Smooth muscle cell (in vitro differentiated cells): Measurements from ENCODE around the gene RTN4IP1. TPM values are rescaled to one million over a fixed set of nuclear protein-coding genes. Genes with fewer than 3 reads are reported as not detected.

Experiments used
- DNase-seq: peaks from one replicate; lab custom pipeline; 2025; ENCODE audit not compliant: unreplicated experiment; lab: John Stamatoyannopoulos, UW
- H2AFZ ChIP-seq: fragments of 200-600 bp; sonication (generic); 2 replicates; pipeline ENCODE4 v1.6.0; 2016; ENCODE audit warnings: antibody characterized with exemption, low read depth, mild to moderate bottlenecking
- H3F3A ChIP-seq: fragments of 200-600 bp; sonication (generic); 2 replicates; pipeline ENCODE4 v1.6.0; 2017; ENCODE audit warnings: antibody characterized with exemption, low read depth
- H3K27ac ChIP-seq: fragments of 200-600 bp; sonication (generic); 2 replicates; pipeline ENCODE4 v1.5.1; 2016; ENCODE audit warnings: low read depth, mild to moderate bottlenecking
- H3K27me3 ChIP-seq: fragments of 200-600 bp; sonication (generic); 2 replicates; pipeline ENCODE4 v1.6.1; 2016; ENCODE audit warnings: low read depth, mild to moderate bottlenecking
- H3K36me3 ChIP-seq: fragments of 200-600 bp; sonication (generic); 2 replicates; pipeline ENCODE4 v1.5.1; 2016; ENCODE audit warnings: low read depth
- H3K4me1 ChIP-seq: fragments of 200-600 bp; sonication (generic); 2 replicates; pipeline ENCODE4 v1.5.1; 2016; ENCODE audit warnings: low read depth
- H3K4me2 ChIP-seq: fragments of 200-600 bp; sonication (generic); 2 replicates; pipeline ENCODE4 v1.6.0; 2016; ENCODE audit warnings: mild to moderate bottlenecking
- H3K4me3 ChIP-seq: fragments of 200-600 bp; sonication (generic); 2 replicates; pipeline ENCODE4 v1.5.1; 2016; ENCODE audit warnings: mild to moderate bottlenecking
- H3K79me2 ChIP-seq: fragments of 200-600 bp; sonication (generic); 2 replicates; pipeline ENCODE4 v1.6.0; 2016; ENCODE audit warnings: low read depth, mild to moderate bottlenecking
- H3K9ac ChIP-seq: fragments of 200-600 bp; sonication (generic); 2 replicates; pipeline ENCODE4 v1.6.0; 2016; ENCODE audit warnings: low read depth
- H3K9me3 ChIP-seq: fragments of 200-600 bp; sonication (generic); replicated peaks from 2 replicates; pipeline ENCODE4 v1.5.1; 2016; ENCODE audit warnings: low read depth
- H4K20me1 ChIP-seq: fragments of 200-600 bp; sonication (generic); 2 replicates; pipeline ENCODE4 v1.6.0; 2016; ENCODE audit warnings: low read depth
- CTCF ChIP-seq: fragments of 200-600 bp; sonication (generic); IDR thresholded peaks from 2 replicates; pipeline ENCODE4 v1.5.1; 2017; ENCODE audit warnings: borderline replicate concordance, mild to moderate bottlenecking, antibody characterized with exemption; ENCODE audit not compliant: insufficient read depth, poor library complexity, severe bottlenecking
- WGBS: methylation state at CpG from one replicate; pipeline ENCODE4 v1.1.7; 2016; ENCODE audit warnings: low lambda C conversion rate; 5-methylcytosine and 5-hydroxymethylcytosine counted together
- polyA plus RNA-seq: library from polyadenylated mRNA; unstranded; fragments of >200 nt; fragmentation: Nextera tagmentation; extraction: Ambion mirVana; gene quantifications from 2 replicates; pipeline ENCODE4 v1.2.1, GENCODE V29; 2016
- total RNA-seq: library from RNA; depleted of rRNA; stranded (reverse); fragments of >200 nt; gene quantifications from 2 replicates; pipeline ENCODE4 v1.2.3, GENCODE V29; 2014

RTN4IP1 gene
- total and polyA plus RNA-seq, 2 experiments from 2014 or later = 5.7 to 8.2 TPM

DNA sequence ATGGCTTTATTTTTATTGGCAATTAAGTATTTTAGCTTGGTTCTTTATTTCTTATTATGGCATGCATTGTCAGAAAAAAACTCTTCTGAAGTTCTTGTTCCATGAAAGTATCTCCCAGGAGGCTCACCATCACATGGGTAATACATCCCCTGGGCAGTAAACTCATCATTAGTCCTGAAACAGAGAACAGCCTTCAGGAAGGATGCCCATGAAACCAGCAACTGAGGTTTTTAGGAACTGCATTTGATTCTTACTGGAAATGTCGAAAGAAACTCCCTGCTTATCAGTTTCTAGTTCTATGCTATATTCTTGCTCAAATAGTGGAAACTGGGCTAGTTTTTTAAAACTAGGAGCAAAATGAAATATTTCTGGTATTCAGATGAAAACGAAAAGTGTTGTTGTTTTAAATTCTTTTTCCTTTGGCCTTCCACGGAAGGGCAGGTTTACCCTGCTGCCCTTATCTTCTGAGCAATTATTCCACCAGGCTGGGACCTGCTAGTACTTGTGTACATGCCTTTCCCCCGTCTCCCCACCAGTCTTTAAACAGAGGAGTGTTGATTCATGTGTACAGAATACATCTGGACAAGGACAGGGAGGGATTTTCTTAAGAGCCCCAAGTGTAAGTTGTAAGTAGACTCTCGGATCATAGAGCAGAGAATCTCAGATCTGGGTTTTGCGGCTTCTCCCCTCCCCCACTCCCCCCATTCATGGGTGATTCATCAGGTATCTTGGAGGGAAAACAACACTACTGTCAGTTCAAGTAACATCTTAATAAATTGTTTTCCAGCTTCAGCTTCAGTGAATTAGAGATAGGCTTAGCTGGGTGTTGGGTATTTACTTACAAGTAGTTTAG, 81.5 kb downstream of the RTN4IP1 start:
- Histone ChIP-seq H3K9ac (no peak overlapping the region), H3K4me1 (peaks cover 13% of the 10 kb centered on the region), H2AFZ (no peak overlapping the region), H3K4me2 (peak overlapping the region; percentile 39), H3K79me2 (no peaks in the 10 kb centered on the region), H3F3A (peaks cover 4% of the 10 kb centered on the region), H3K4me3 (no peak overlapping the region), H3K27me3 (no peaks in the 10 kb centered on the region), H3K36me3 (no peaks in the 10 kb centered on the region), H4K20me1 (no peaks in the 10 kb centered on the region), H3K27ac (peak overlapping the region; percentile 82), H3K9me3 (no peaks in the 10 kb centered on the region)
- WGBS = 14% methylated on average over 6 of the region's 6 CpGs
- DNase-seq = no peak
- TF ChIP-seq CTCF = no peak

DNA sequence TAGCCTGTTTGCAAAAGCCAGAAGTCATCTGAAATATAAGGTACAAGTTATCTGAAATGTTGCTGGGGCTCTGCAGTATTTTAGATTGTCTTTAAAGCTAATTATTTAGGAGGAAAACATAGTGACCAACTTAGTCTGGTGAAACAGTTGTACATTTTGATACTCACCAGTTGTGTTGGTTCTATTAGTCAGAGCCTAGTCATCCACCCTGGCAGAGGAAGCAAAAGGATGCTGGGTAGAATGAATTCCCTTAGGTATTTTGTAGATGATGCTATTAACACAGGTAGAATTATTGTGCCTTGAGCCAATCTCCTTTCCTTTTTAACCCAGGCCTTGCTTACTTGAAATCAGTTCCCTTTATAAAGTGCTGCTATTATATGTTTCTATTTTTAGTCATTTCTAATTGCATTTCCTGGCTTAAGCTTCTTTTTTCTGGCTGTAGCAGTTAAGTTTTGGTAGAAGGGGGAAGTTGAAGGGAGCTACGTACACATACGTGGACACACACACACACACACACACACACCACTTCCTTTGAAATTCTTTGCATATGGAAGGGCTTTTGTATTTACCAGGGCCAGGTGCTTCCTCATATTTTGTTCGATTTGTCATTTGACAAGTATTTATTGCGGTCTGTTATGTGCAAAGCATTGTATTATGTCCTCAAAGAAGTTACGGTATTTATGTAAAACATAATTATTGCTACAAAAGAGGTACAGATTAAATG, 82.4 kb downstream of the RTN4IP1 start:
- Histone ChIP-seq H3K27me3 (no peaks in the 10 kb centered on the region), H3K79me2 (no peaks in the 10 kb centered on the region), H2AFZ (no peak overlapping the region), H3F3A (peaks cover 4% of the 10 kb centered on the region), H3K27ac (peak overlapping the region; percentile 82), H3K36me3 (no peaks in the 10 kb centered on the region), H3K9ac (peak overlapping the region; percentile 56), H4K20me1 (no peaks in the 10 kb centered on the region), H3K4me1 (peaks cover 13% of the 10 kb centered on the region), H3K4me3 (no peak overlapping the region), H3K4me2 (peak overlapping the region; percentile 49), H3K9me3 (no peaks in the 10 kb centered on the region)
- DNase-seq = no peak
- TF ChIP-seq CTCF = no peak
- WGBS = 49% methylated on average over 5 of the region's 5 CpGs

DNA sequence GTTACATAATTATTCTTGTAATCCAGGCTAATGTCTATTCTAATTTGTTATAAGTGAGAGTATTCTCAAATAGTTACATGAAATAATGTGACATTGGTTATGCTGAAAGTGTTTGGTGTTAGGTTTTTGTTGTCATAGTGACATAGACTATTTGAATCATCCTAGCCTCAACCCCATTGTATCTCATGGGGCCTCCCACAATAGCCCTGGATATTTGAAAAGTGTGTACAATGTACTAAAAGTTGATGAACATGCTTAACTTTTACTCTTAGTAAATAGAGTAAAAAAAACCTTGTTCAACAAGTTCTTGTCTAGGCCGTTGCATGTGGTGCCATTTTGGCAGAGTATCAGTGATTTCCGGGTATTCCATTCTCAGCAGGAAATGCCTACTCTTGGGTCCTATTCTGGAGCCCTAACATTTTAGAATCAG, 83.0 kb downstream of the RTN4IP1 start:
- Histone ChIP-seq H3K36me3 (no peaks in the 10 kb centered on the region), H3K4me1 (peaks cover 13% of the 10 kb centered on the region), H3K9me3 (no peaks in the 10 kb centered on the region), H3K4me3 (no peak overlapping the region), H2AFZ (no peak overlapping the region), H4K20me1 (no peaks in the 10 kb centered on the region), H3F3A (peaks cover 4% of the 10 kb centered on the region), H3K27me3 (no peaks in the 10 kb centered on the region), H3K9ac (peak overlapping the region; percentile 56), H3K4me2 (peak overlapping the region; percentile 49), H3K27ac (peak overlapping the region; percentile 82), H3K79me2 (no peaks in the 10 kb centered on the region)
- DNase-seq = no peak
- no peak for TF ChIP-seq CTCF
- WGBS = 82% methylated on average over 2 of the region's 2 CpGs
